GM23338 (cell line): ENCODE results near the gene ZXDC. TPM values are rescaled to one million over a fixed set of nuclear protein-coding genes. Genes with fewer than 3 reads are reported as not detected.
A peak's percentile ranks its signal among the peaks of the same experiment; 100 is the strongest.

ENCODE experiments used
- ATAC-seq: fragments of 200-7000 bp; cut with Tn5 transposase; 3 replicates; pipeline ENCODE4 v1.9.1; 2020
- DNase-seq: peaks from one replicate; pipeline ENCODE4 v3.0.0-alpha.2; 2015; ENCODE audit warnings: low spot score
- H2AFZ ChIP-seq: fragments of 200-600 bp; sonication (generic); 2 replicates; pipeline ENCODE4 v1.8.0; 2016; ENCODE audit warnings: antibody characterized with exemption, mild to moderate bottlenecking, moderate library complexity
- H3F3A ChIP-seq: fragments of 200-600 bp; sonication (generic); replicated peaks from 2 replicates; pipeline ENCODE4 v1.8.0; 2017; ENCODE audit warnings: antibody characterized with exemption, mixed run types, low read depth
- H3K27ac ChIP-seq: fragments of 200-600 bp; sonication (generic); 2 replicates; pipeline ENCODE4 v1.6.1; 2016; ENCODE audit warnings: low read depth
- H3K27me3 ChIP-seq: fragments of 200-600 bp; sonication (generic); 2 replicates; pipeline ENCODE4 v1.8.0; 2016; ENCODE audit warnings: mild to moderate bottlenecking, mixed run types, moderate library complexity; ENCODE audit not compliant: insufficient read depth
- H3K36me3 ChIP-seq: fragments of 200-600 bp; sonication (generic); 2 replicates; pipeline ENCODE4 v1.8.0; 2016; ENCODE audit warnings: mild to moderate bottlenecking; ENCODE audit not compliant: insufficient read depth
- H3K4me1 ChIP-seq: fragments of 200-600 bp; sonication (generic); 2 replicates; pipeline ENCODE4 v1.8.0; 2016; ENCODE audit warnings: mild to moderate bottlenecking, moderate library complexity; ENCODE audit not compliant: insufficient read depth
- H3K4me2 ChIP-seq: fragments of 200-600 bp; sonication (generic); 2 replicates; pipeline ENCODE4 v1.7.1; 2017; ENCODE audit warnings: mixed run types
- H3K4me3 ChIP-seq: fragments of 200-600 bp; sonication (generic); 2 replicates; pipeline ENCODE4 v1.6.1; 2016; ENCODE audit warnings: mixed run types
- H3K79me2 ChIP-seq: fragments of 200-600 bp; sonication (generic); replicated peaks from 2 replicates; pipeline ENCODE4 v1.8.0; 2017; ENCODE audit warnings: mild to moderate bottlenecking; ENCODE audit not compliant: insufficient read depth
- H3K9me2 ChIP-seq: fragments of 200-600 bp; sonication (generic); 2 replicates; pipeline ENCODE4 v1.8.0; 2017; ENCODE audit not compliant: insufficient read depth
- H4K20me1 ChIP-seq: fragments of 200-600 bp; sonication (generic); replicated peaks from 2 replicates; pipeline ENCODE4 v1.8.0; 2017; ENCODE audit warnings: mild to moderate bottlenecking; ENCODE audit not compliant: insufficient read depth
- H3K27ac Mint-ChIP-seq: 2 replicates; pipeline ENCODE4 v1.8.0; 2020; ENCODE audit warnings: inconsistent platforms, mild to moderate bottlenecking, moderate library complexity, mixed read lengths
- H3K27me3 Mint-ChIP-seq: 3 replicates; pipeline ENCODE4 v1.8.0; 2022; ENCODE audit warnings: low read depth, mild to moderate bottlenecking, moderate library complexity, mixed read lengths, inconsistent platforms; ENCODE audit not compliant: insufficient read depth, poor library complexity
- H3K36me3 Mint-ChIP-seq: 3 replicates; pipeline ENCODE4 v1.8.0; 2021; ENCODE audit warnings: low read depth, mild to moderate bottlenecking, inconsistent platforms, moderate library complexity, mixed read lengths
- H3K4me1 Mint-ChIP-seq: 3 replicates; pipeline ENCODE4 v1.8.0; 2020; ENCODE audit warnings: mild to moderate bottlenecking, inconsistent platforms, mixed read lengths
- H3K4me3 Mint-ChIP-seq: 3 replicates; pipeline ENCODE4 v1.8.0; 2021; ENCODE audit warnings: moderate library complexity, mild to moderate bottlenecking, inconsistent platforms, mixed read lengths
- H3K9me3 Mint-ChIP-seq: 3 replicates; pipeline ENCODE4 v1.8.0; 2020; ENCODE audit warnings: moderate library complexity, mild to moderate bottlenecking, inconsistent platforms, mixed read lengths
- CTCF ChIP-seq, 2 experiments: fragments of 200-600 bp in 1 of 2; sonication (generic) in 1 of 2; conservative IDR thresholded peaks; 2 replicates each; pipeline versions ENCODE4 v1.5.1 to v1.6.1; 2016 to 2017; ENCODE audit warnings: antibody characterized with exemption in 2 of 2, low read depth in 2 of 2, mild to moderate bottlenecking in 2 of 2, moderate library complexity in 1 of 2
- EZH2 ChIP-seq: fragments of 200-600 bp; sonication (generic); IDR thresholded peaks from one replicate; pipeline ENCODE4 v1.8.0; 2017; ENCODE audit warnings: antibody characterized with exemption, mild to moderate bottlenecking, low read depth; ENCODE audit not compliant: unreplicated experiment
- JUNB ChIP-seq: IDR thresholded peaks from one replicate; pipeline ENCODE4 v1.6.1; 2016; ENCODE audit warnings: antibody characterized with exemption; ENCODE audit not compliant: unreplicated experiment
- NANOG ChIP-seq: IDR thresholded peaks from 2 replicates; pipeline ENCODE4 v1.6.1; 2016; ENCODE audit warnings: antibody characterized with exemption, borderline replicate concordance
- POLR2AphosphoS5 ChIP-seq: IDR thresholded peaks from 2 replicates; pipeline ENCODE4 v1.6.1; 2016; ENCODE audit warnings: antibody characterized with exemption, low read depth
- polyA plus RNA-seq: library from polyadenylated mRNA; unstranded; fragments of >200 nt; fragmentation: Nextera tagmentation; extraction: Ambion mirVana; gene quantifications from 2 replicates; pipeline ENCODE4 v1.2.1, GENCODE V29; 2016
- total RNA-seq: library from RNA; depleted of rRNA; stranded (reverse); fragments of >200 nt; shearing (Covaris generic); gene quantifications from 2 replicates; pipeline ENCODE4 v1.2.3, GENCODE V29; 2014

Gene ZXDC
- total and polyA plus RNA-seq, 2 experiments from 2014 or later, result 5.7 to 45.1 TPM

DNA sequence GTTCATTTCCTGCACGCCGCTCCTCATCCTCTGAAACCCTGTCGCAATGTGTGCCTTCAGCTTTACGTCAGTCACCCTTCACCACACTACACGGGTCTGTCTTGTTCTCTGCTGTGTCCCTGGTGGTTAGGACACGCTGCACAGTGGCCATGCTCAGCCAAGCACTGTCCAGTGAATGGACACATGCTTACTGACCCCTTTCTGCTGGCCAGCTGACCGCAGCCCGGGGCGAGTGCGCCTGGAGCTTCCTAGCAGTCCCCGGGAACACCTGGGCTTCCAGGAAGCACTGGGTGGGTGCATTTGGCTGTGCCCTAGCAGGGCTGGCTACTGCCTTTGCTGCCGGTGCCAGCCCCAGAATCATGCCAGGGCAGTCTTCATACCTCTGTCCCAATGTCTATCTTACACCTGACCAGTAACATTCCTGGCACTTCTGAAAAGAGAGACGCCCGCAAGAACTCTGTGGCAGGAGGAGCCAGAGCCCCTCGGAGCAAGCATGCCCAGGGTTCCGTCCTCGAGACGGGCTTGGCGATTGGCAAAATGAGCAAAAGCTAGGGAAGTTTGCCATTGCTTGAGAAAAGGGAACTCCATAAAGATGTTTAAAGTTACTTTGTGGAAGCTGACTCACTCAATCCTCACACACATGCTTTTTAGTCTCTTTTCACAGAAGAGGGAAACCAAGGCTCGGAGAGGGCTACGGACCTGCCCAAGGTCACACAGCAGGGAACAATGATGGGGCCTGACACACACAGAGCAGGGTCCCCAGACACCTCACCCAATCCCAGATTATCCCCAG, 15.7 kb upstream of the ZXDC start:
- Histone ChIP-seq H2AFZ (no peak overlapping the region), H3K36me3 (no peaks in the 10 kb centered on the region), H3K4me3 (no peak overlapping the region), H3K27ac (no peak overlapping the region), H3K4me1 (no peaks in the 10 kb centered on the region), H3K79me2 (no peaks in the 10 kb centered on the region), H3K4me2 (no peak overlapping the region), H3F3A (no peaks in the 10 kb centered on the region), H3K27me3 (no peaks in the 10 kb centered on the region), H4K20me1 (no peaks in the 10 kb centered on the region), H3K9me2 (no peaks in the 10 kb centered on the region)
- peaks cover 14% of the 10 kb centered on the region for H3K27me3 Mint-ChIP-seq
- peaks cover 22% of the 10 kb centered on the region for H3K4me1 Mint-ChIP-seq
- H3K4me3 Mint-ChIP-seq, result no peak overlapping the region
- DNase-seq (no peak), ATAC-seq (no peak)
- no peaks in the 10 kb centered on the region for H3K9me3 Mint-ChIP-seq
- no peaks in the 10 kb centered on the region for H3K36me3 Mint-ChIP-seq
- peak overlapping the region; percentile 24; the same call in 1 of the 2 replicates for H3K27ac Mint-ChIP-seq
- TF ChIP-seq JUNB (no peak), EZH2 (no peak)

DNA sequence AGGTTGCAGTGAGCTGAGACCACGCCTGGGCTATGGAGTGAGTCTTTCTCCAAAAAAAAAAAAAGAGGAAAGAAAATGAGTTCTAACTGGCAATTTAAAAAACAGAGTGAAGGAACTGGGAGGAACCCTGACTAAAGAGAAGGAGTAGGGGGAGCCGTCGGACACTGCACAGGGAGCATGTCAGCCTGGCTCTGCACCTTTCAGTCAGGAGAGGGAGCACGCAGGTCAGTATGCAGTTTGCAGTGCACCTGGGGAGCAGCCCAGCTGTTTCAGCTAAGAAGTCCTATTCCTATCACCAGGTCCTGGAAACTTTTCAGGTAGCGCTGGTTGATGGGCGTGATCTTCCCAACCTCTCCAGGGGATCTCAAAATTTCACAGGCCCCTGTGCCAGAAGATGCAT, 14.9 kb upstream of the ZXDC start:
- Histone ChIP-seq H3K4me1 (peaks cover 2% of the 10 kb centered on the region), H3K36me3 (no peaks in the 10 kb centered on the region), H3K27me3 (no peaks in the 10 kb centered on the region), H3K4me2 (no peak overlapping the region), H3K27ac (no peak overlapping the region), H3K4me3 (no peak overlapping the region), H3F3A (no peaks in the 10 kb centered on the region), H4K20me1 (no peaks in the 10 kb centered on the region), H3K79me2 (no peaks in the 10 kb centered on the region), H3K9me2 (no peaks in the 10 kb centered on the region), H2AFZ (no peak overlapping the region)
- Mint-ChIP-seq H3K36me3 (no peaks in the 10 kb centered on the region), H3K4me3 (no peak overlapping the region), H3K4me1 (peaks cover 28% of the 10 kb centered on the region), H3K27ac (0 out of 2 replicates have a peak overlapping the region, but pooled peaks have one; percentile 24), H3K27me3 (peaks cover 13% of the 10 kb centered on the region), H3K9me3 (no peaks in the 10 kb centered on the region)
- DNase-seq, result peak; percentile 58
- ATAC-seq, result peak; percentile 78
- TF ChIP-seq CTCF (conservative IDR thresholded peaks at IDR 0.05; ENCODE audit: low read depth in 2 of 2) (peak in 1 of 2 experiments; percentile 52; a peak in 3 of 4 replicates), EZH2 (no peak), NANOG (no peak)

GRCh38 chr3:126488886-126489569, 13.3 kb upstream of the ZXDC start:
- TF ChIP-seq POLR2AphosphoS5, result no peak
- ATAC-seq (no peak), DNase-seq (no peak)
- no peak overlapping the region for H3K4me3 Mint-ChIP-seq
- H3K27ac ChIP-seq, result no peak overlapping the region
- H3K36me3 ChIP-seq, result no peaks in the 10 kb centered on the region
- H3K4me2 ChIP-seq, result no peak overlapping the region
- no peaks in the 10 kb centered on the region for H3K9me3 Mint-ChIP-seq
- no peaks in the 10 kb centered on the region for H3K36me3 Mint-ChIP-seq
- H3K79me2 ChIP-seq, result no peaks in the 10 kb centered on the region
- peaks cover 16% of the 10 kb centered on the region for H3K4me1 ChIP-seq
- H3K27ac Mint-ChIP-seq, result no peak overlapping the region
- peaks cover 10% of the 10 kb centered on the region for H3K27me3 Mint-ChIP-seq
- no peak overlapping the region for H2AFZ ChIP-seq
- H3K27me3 ChIP-seq, result no peaks in the 10 kb centered on the region
- H4K20me1 ChIP-seq, result no peaks in the 10 kb centered on the region
- no peaks in the 10 kb centered on the region for H3K9me2 ChIP-seq
- no peak overlapping the region for H3K4me3 ChIP-seq
- no peaks in the 10 kb centered on the region for H3F3A ChIP-seq
- H3K4me1 Mint-ChIP-seq, result peaks cover 42% of the 10 kb centered on the region
